Tibial artery (tissue), 4 donors: ENCODE data around the gene UBA5.

Experiments used
- DNase-seq, 2 donors: peaks; one replicate each; pipeline ENCODE4 v3.0.0-alpha.2; 2019
- H3K27ac ChIP-seq, 2 donors: fragments of 200-600 bp; sonication (generic) in 1 of 2; 1 replicate in 1 of 2; 2 replicates in 1 of 2; pipeline ENCODE4 v1.5.1; 2018 to 2019; ENCODE audit warnings: mild to moderate bottlenecking in 1 of 2
- H3K27me3 ChIP-seq, 2 donors: fragments of 200-600 bp; sonication (generic) in 1 of 2; one replicate each; pipeline versions ENCODE4 v1.5.1 to v1.6.0; 2016 to 2019
- H3K36me3 ChIP-seq, 3 donors: fragments of 200-600 bp; sonication (generic) in 2 of 3; one replicate each; pipeline ENCODE4 v1.5.1; 2016 to 2019; ENCODE audit warnings: mild to moderate bottlenecking in 2 of 3
- H3K4me1 ChIP-seq, 4 donors: fragments of 200-600 bp; sonication (generic) in 2 of 4; 1 replicate in 3 of 4; 2 replicates in 1 of 4; pipeline ENCODE4 v1.5.1; 2016 to 2019
- H3K4me3 ChIP-seq, 2 donors: fragments of 200-600 bp; sonication (generic) in 1 of 2; 1 replicate in 1 of 2; 2 replicates in 1 of 2; pipeline ENCODE4 v1.5.1; 2018 to 2019; ENCODE audit warnings: mild to moderate bottlenecking in 2 of 2
- H3K9me3 ChIP-seq, 3 donors: fragments of 200-600 bp; sonication (generic) in 1 of 3; one replicate each; pipeline ENCODE4 v1.5.1; 2016 to 2019
- CTCF ChIP-seq, 2 experiments: fragments of 200-600 bp in 1 of 2; fragments of 450-650 bp in 1 of 2; IDR thresholded peaks; one replicate each; pipeline ENCODE4 v1.5.1; 2017 to 2019; ENCODE audit warnings: antibody characterized with exemption in 2 of 2, mild to moderate bottlenecking in 1 of 2, moderate library complexity in 1 of 2
- intact Hi-C: fragments of 100-400 bp; cut with DNase I; formaldehyde crosslinking; loops from one replicate; pipeline ENCODE4 v1.15.0; 2023; ENCODE audit warnings: low total_unique reads

Gene UBA5

DNA sequence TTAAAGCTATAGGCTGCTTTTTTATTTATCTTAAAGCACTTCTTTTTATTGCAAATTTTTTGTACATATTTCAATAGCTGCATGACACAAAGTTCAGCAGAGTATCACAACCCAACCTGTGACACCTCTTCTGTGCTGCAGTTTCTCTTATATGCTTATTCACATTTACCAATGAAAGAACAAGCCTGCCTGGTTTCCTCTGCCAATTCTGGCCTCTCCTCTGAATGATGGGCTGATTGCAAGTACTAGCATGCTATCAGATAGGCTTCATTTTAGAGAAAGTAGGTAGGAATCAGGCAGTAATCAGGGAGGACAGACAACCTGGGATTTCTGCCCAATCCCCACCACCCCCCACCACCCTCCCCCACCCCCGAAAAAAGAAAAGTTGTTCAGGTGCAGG, 36.5 kb upstream of the UBA5 start:
- intact Hi-C loops, result no loop called here
- H3K9me3 ChIP-seq, result no peaks in the 10 kb centered on the region
- no peak overlapping the region for H3K27ac ChIP-seq
- no peak overlapping the region for H3K4me3 ChIP-seq
- peaks cover 4 to 32% (median 19%) of the 10 kb centered on the region in 3 donors for H3K36me3 ChIP-seq
- H3K4me1 ChIP-seq, result peaks cover 0 to 24% (median 8%) of the 10 kb centered on the region in 4 donors
- no peak for TF ChIP-seq CTCF (IDR thresholded peaks at IDR 0.05)
- no peaks in the 10 kb centered on the region for H3K27me3 ChIP-seq
- no peak for DNase-seq

DNA sequence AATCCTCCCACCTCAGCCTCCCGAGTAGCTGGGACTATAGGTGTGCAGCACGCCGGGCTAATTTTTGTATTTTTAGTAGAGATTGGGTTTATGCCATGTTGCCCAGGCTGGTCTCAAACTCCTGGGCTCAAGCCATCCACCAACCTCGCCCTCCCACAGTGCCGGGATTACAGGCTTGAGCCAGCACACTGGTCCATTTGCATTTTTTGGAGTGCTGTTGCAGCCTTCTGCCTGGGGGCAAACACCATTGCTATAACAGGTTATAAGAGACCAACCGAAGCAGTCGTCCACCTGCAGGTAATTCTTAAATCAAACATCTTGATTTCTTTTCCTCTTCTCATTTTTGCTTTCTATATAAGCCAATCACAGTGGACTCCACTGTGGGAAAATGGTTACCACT, 35.3 kb upstream of the UBA5 start:
- no peak for DNase-seq
- Histone ChIP-seq H3K4me3 (no peak overlapping the region), H3K4me1 (peaks cover 0 to 22% (median 8%) of the 10 kb centered on the region in 4 donors), H3K27me3 (no peaks in the 10 kb centered on the region), H3K36me3 (peaks cover 4 to 32% (median 19%) of the 10 kb centered on the region in 3 donors), H3K9me3 (no peaks in the 10 kb centered on the region), H3K27ac (no peak overlapping the region)
- TF ChIP-seq CTCF (IDR thresholded peaks at IDR 0.05), result no peak
- intact Hi-C loops, result no loop called here

DNA sequence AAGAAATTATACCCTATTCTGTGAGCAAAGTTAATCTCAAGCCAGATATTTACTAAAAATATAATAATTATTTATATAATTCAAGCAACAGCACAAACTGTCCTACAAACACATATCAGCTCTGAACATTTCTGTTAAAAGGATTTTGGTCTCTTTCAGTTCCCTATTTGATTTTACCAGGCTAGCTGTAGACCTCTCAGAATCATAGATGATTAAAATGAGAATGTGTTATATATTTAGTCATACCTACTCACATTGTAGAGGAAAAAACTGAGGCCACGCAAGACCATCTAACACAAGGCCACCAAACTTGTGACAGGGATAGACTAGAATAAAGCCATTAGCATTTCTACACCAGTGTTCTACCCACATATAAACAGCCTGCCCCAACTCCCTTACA, 34.5 kb upstream of the UBA5 start:
- H3K4me1 ChIP-seq, result peaks cover 0 to 16% (median 8%) of the 10 kb centered on the region in 4 donors
- no peaks in the 10 kb centered on the region for H3K9me3 ChIP-seq
- no peak for TF ChIP-seq CTCF (IDR thresholded peaks at IDR 0.05)
- H3K36me3 ChIP-seq, result peaks cover 4 to 31% (median 19%) of the 10 kb centered on the region in 3 donors
- H3K27ac ChIP-seq, result no peak overlapping the region
- DNase-seq, result no peak
- intact Hi-C loops, result no loop called here
- no peaks in the 10 kb centered on the region for H3K27me3 ChIP-seq
- no peak overlapping the region for H3K4me3 ChIP-seq

DNA sequence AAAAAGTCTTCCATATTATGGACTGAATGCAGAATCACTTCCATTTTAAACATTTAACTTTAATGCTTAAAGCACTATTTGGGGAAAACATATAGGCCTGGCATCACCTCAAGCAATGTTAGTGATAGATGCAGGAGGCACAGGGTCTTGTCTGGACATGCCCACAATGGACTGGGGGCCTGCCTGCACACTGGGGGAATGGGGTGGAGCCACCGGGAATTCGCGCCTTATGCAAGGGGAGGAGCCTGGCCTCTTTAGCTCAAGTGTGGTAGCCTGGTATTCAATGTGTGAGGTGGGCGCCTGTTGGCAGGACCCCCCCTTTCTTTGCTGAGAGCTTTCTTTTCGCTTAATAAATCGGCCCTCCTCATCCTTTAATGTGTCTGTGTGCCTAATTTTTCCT, 33.2 kb upstream of the UBA5 start:
- Histone ChIP-seq H3K36me3 (peaks cover 6 to 21% (median 19%) of the 10 kb centered on the region in 3 donors), H3K4me3 (no peak overlapping the region), H3K27ac (no peak overlapping the region), H3K4me1 (peaks cover 0 to 16% (median 8%) of the 10 kb centered on the region in 4 donors), H3K9me3 (no peaks in the 10 kb centered on the region), H3K27me3 (no peaks in the 10 kb centered on the region)
- DNase-seq, result no peak
- TF ChIP-seq CTCF (IDR thresholded peaks at IDR 0.05), result no peak
- intact Hi-C loops, result no loop called here

- no peak for TF ChIP-seq CTCF (IDR thresholded peaks at IDR 0.05)
- intact Hi-C loops, result no loop called here
- Histone ChIP-seq H3K4me3 (no peak overlapping the region), H3K36me3 (peaks cover 10 to 21% (median 19%) of the 10 kb centered on the region in 3 donors), H3K9me3 (no peaks in the 10 kb centered on the region), H3K27ac (no peak overlapping the region), H3K27me3 (no peaks in the 10 kb centered on the region), H3K4me1 (peaks cover 0 to 9% (median 4%) of the 10 kb centered on the region in 4 donors)
- no peak for DNase-seq
These were observed 32.0 kb upstream of the UBA5 start for GRCh38 chr3:132628157-132628556.

DNA sequence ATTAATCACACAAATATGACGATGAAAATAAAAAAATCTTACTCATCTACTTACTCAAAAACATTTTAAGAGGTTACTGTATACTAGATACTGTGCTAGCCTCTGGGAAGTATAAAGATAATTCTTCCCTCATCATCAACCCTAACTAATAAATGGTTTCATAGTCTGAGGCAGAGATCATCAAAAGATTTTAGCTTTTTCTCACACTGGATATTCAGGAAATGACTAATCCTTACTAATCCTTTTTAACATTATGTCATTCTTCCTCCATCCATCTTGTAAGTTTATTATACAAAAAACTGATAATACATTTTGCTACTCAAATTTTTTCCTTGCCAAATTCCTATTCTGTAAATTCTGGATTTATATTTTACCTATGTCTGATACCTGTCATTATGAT, 30.2 kb upstream of the UBA5 start:
- Histone ChIP-seq H3K4me1 (peaks cover 0 to 6% (median 3%) of the 10 kb centered on the region in 4 donors), H3K27ac (no peak overlapping the region), H3K27me3 (no peaks in the 10 kb centered on the region), H3K9me3 (no peaks in the 10 kb centered on the region), H3K4me3 (no peak overlapping the region), H3K36me3 (peaks cover 10 to 21% (median 16%) of the 10 kb centered on the region in 3 donors)
- TF ChIP-seq CTCF (IDR thresholded peaks at IDR 0.05), result no peak
- DNase-seq, result no peak
- intact Hi-C loops, result no loop called here
